ENCODE results near the gene U2AF2. TPM values are rescaled to one million over a fixed set of nuclear protein-coding genes. Genes with fewer than 3 reads are reported as not detected.

Gene U2AF2
- total RNA-seq, 1 experiment from 2014 or later = 289 TPM

GRCh38 chr19:55705972-55706371 is 51.1 kb downstream of the U2AF2 start:
- Mint-ChIP-seq H3K4me1 (ENCODE audit: low read depth, unreplicated experiment) (peaks cover 30% of the 10 kb centered on the region), H3K4me3 (ENCODE audit: unreplicated experiment) (no peak overlapping the region), H3K27me3 (ENCODE audit: insufficient read depth, unreplicated experiment) (peaks cover 6% of the 10 kb centered on the region), H3K9me3 (ENCODE audit: unreplicated experiment) (no peaks in the 10 kb centered on the region), H3K27ac (ENCODE audit: unreplicated experiment) (no peak overlapping the region), H3K36me3 (ENCODE audit: insufficient read depth, unreplicated experiment) (peaks cover 63% of the 10 kb centered on the region)
- intact Hi-C loops (cut with micrococcal nuclease; ENCODE audit: unreplicated experiment) = loop anchor here (10.0 kb wide), 1 partner anchor 99 kb away; no protein-coding TSS in a partner anchor
- no peak for TF ChIP-seq CTCF (IDR thresholded peaks at IDR 0.05; ENCODE audit: insufficient read depth in 1 of 2, low read depth in 1 of 2, low read length in 1 of 2, severe bottlenecking in 1 of 2, unreplicated experiment in 1 of 2)
- H3K4me1 ChIP-seq = peaks cover 25% of the 10 kb centered on the region
- ChIA-PET POLR2A (no interaction called here), CTCF (no interaction called here)
- H3K9me3 ChIP-seq = no peaks in the 10 kb centered on the region
- H3K36me3 ChIP-seq (ENCODE audit: control insufficient read depth, insufficient read depth, low read length) = peaks cover 9% of the 10 kb centered on the region
- no peaks in the 10 kb centered on the region for H3K27me3 ChIP-seq (replicated peaks; ENCODE audit: control insufficient read depth, insufficient read depth, low read length)
- no TSS peak for BruUV-seq (replicated peaks)
- no peak overlapping the region for H3K4me3 ChIP-seq (ENCODE audit: low read depth, low read length)
- no peak for DNase-seq

- H3K36me3 ChIP-seq (ENCODE audit: control insufficient read depth, insufficient read depth, low read length) = no peaks in the 10 kb centered on the region
- no peak overlapping the region for H3K4me3 ChIP-seq (ENCODE audit: low read depth, low read length)
- CTCF ChIA-PET = no interaction called here
- no peak for TF ChIP-seq CTCF (IDR thresholded peaks at IDR 0.05; ENCODE audit: insufficient read depth in 1 of 2, low read depth in 1 of 2, low read length in 1 of 2, severe bottlenecking in 1 of 2, unreplicated experiment in 1 of 2)
- Mint-ChIP-seq H3K9me3 (ENCODE audit: unreplicated experiment) (peaks cover 18% of the 10 kb centered on the region), H3K27ac (ENCODE audit: unreplicated experiment) (no peak overlapping the region), H3K4me1 (ENCODE audit: low read depth, unreplicated experiment) (no peaks in the 10 kb centered on the region), H3K27me3 (ENCODE audit: insufficient read depth, unreplicated experiment) (peaks cover 6% of the 10 kb centered on the region), H3K4me3 (ENCODE audit: unreplicated experiment) (peak overlapping the region; percentile 16), H3K36me3 (ENCODE audit: insufficient read depth, unreplicated experiment) (peaks cover 36% of the 10 kb centered on the region)
- H3K9me3 ChIP-seq = no peaks in the 10 kb centered on the region
- H3K4me1 ChIP-seq = no peaks in the 10 kb centered on the region
- H3K27me3 ChIP-seq (replicated peaks; ENCODE audit: control insufficient read depth, insufficient read depth, low read length) = no peaks in the 10 kb centered on the region
- DNase-seq = no peak
- POLR2A ChIA-PET = no interaction called here
- BruUV-seq (replicated peaks) = no TSS peak
- intact Hi-C loops (cut with micrococcal nuclease; ENCODE audit: unreplicated experiment) = no loop called here
Measured at GRCh38 chr19:55711719-55712118, 56.9 kb downstream of the U2AF2 start.

- no peak for DNase-seq
- H3K4me3 Mint-ChIP-seq (ENCODE audit: unreplicated experiment) = peak overlapping the region; percentile 16
- CTCF ChIA-PET = no interaction called here
- peaks cover 6% of the 10 kb centered on the region for H3K27me3 Mint-ChIP-seq (ENCODE audit: insufficient read depth, unreplicated experiment)
- no peaks in the 10 kb centered on the region for H3K9me3 ChIP-seq
- intact Hi-C loops (cut with micrococcal nuclease; ENCODE audit: unreplicated experiment) = no loop called here
- H3K4me3 ChIP-seq (ENCODE audit: low read depth, low read length) = no peak overlapping the region
- H3K9me3 Mint-ChIP-seq (ENCODE audit: unreplicated experiment) = peaks cover 18% of the 10 kb centered on the region
- peaks cover 25% of the 10 kb centered on the region for H3K36me3 Mint-ChIP-seq (ENCODE audit: insufficient read depth, unreplicated experiment)
- H3K4me1 Mint-ChIP-seq (ENCODE audit: low read depth, unreplicated experiment) = peaks cover 10% of the 10 kb centered on the region
- TF ChIP-seq CTCF (IDR thresholded peaks at IDR 0.05; ENCODE audit: insufficient read depth in 1 of 2, low read depth in 1 of 2, low read length in 1 of 2, severe bottlenecking in 1 of 2, unreplicated experiment in 1 of 2) = no peak
- POLR2A ChIA-PET = no interaction called here
- H3K36me3 ChIP-seq (ENCODE audit: control insufficient read depth, insufficient read depth, low read length) = no peaks in the 10 kb centered on the region
- peak overlapping the region; percentile 51 for H3K27ac Mint-ChIP-seq (ENCODE audit: unreplicated experiment)
- H3K4me1 ChIP-seq = peaks cover 7% of the 10 kb centered on the region
- H3K27me3 ChIP-seq (replicated peaks; ENCODE audit: control insufficient read depth, insufficient read depth, low read length) = no peaks in the 10 kb centered on the region
- BruUV-seq (replicated peaks) = no TSS peak
Measured at GRCh38 chr19:55712804-55713631, 58.2 kb downstream of the U2AF2 start.
